A549 (cell line): ENCODE measurements around the gene MCOLN2.

ENCODE experiments used
- CHD2 ChIP-seq: fragments of 150-350 bp; IDR thresholded peaks from 2 replicates; pipeline ENCODE4 v1.6.1; 2014; ENCODE audit warnings: low read length; ENCODE audit not compliant: partially characterized antibody
- ESRRA ChIP-seq: fragments of 150-350 bp; IDR thresholded peaks from 2 replicates; pipeline ENCODE4 v1.6.1; 2014; ENCODE audit warnings: mild to moderate bottlenecking, low read length, borderline replicate concordance
- HOXA7 ChIP-seq: fragments of 250-450 bp; sonication (Bioruptor Pico); IDR thresholded peaks from 2 replicates; pipeline ENCODE4 v1.5.0; 2020; ENCODE audit warnings: mild to moderate bottlenecking, moderate library complexity
- NPAS2 ChIP-seq: fragments of 250-450 bp; sonication (Bioruptor Pico); IDR thresholded peaks from 2 replicates; pipeline ENCODE4 v1.8.0; 2022; ENCODE audit warnings: mild to moderate bottlenecking, moderate library complexity, borderline replicate concordance
- PHF8 ChIP-seq: fragments of 200-600 bp; sonication (generic); IDR thresholded peaks from 2 replicates; pipeline ENCODE4 v1.6.1; 2016; ENCODE audit warnings: low read depth, mild to moderate bottlenecking, antibody characterized with exemption, moderate library complexity, borderline replicate concordance
- POLR2A ChIP-seq: IDR thresholded peaks from 2 replicates; pipeline ENCODE4 v1.6.1; 2012; ENCODE audit warnings: mild to moderate bottlenecking, low read length
- RAD21 ChIP-seq, 2 experiments: fragments of >200 bp in 1 of 2; sonication (Bioruptor Twin) in 1 of 2; formaldehyde crosslinking in 1 of 2; IDR thresholded peaks in 1 of 2; conservative IDR thresholded peaks in 1 of 2; 2 replicates in 1 of 2; 3 replicates in 1 of 2; pipeline ENCODE4 v1.6.1; 2012 to 2018; ENCODE audit warnings: inconsistent platforms in 1 of 2
- SMC3 ChIP-seq: fragments of >200 bp; sonication (Bioruptor Twin); formaldehyde crosslinking; IDR thresholded peaks from 3 replicates; pipeline ENCODE4 v1.6.1; 2018; ENCODE audit warnings: inconsistent platforms
- ZC3H11A ChIP-seq: fragments of 450-650 bp; IDR thresholded peaks from 2 replicates; pipeline ENCODE4 v1.6.1; 2014; ENCODE audit warnings: antibody characterized with exemption, mild to moderate bottlenecking
- TF ChIP-seq, protein P1 (sequence below): fragments of >200 bp; sonication (Bioruptor Twin); formaldehyde crosslinking; IDR thresholded peaks from 3 replicates; pipeline ENCODE4 v1.5.1; 2016
- TF ChIP-seq, protein P2 (sequence below): fragments of 200-600 bp; sonication (generic); IDR thresholded peaks from 2 replicates; pipeline ENCODE4 v1.6.1; 2016; ENCODE audit warnings: antibody characterized with exemption, mild to moderate bottlenecking, moderate library complexity
- TF ChIP-seq, protein P3 (sequence below): IDR thresholded peaks from 2 replicates; pipeline ENCODE4 v1.6.1; 2012

DNA sequence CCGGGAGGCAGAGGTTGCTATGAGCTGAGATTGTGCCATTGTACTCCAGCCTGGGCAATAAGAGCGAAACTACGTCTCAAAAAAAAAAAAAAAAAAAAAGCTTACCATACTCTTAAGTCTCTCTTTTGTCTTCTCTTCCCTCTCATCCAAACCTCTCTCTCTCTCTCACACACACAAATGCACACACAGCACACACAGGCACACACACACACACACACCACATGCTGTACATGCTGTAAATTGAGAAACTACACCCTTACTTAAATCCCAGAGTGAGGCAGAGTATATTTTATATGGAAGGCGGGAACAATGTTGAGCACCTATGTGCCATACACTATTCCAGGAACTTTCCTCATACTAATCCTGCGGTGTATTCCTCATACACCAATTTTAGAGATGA lies 44.9 kb upstream of the MCOLN2 start:
- TF ChIP-seq, protein P1, sequence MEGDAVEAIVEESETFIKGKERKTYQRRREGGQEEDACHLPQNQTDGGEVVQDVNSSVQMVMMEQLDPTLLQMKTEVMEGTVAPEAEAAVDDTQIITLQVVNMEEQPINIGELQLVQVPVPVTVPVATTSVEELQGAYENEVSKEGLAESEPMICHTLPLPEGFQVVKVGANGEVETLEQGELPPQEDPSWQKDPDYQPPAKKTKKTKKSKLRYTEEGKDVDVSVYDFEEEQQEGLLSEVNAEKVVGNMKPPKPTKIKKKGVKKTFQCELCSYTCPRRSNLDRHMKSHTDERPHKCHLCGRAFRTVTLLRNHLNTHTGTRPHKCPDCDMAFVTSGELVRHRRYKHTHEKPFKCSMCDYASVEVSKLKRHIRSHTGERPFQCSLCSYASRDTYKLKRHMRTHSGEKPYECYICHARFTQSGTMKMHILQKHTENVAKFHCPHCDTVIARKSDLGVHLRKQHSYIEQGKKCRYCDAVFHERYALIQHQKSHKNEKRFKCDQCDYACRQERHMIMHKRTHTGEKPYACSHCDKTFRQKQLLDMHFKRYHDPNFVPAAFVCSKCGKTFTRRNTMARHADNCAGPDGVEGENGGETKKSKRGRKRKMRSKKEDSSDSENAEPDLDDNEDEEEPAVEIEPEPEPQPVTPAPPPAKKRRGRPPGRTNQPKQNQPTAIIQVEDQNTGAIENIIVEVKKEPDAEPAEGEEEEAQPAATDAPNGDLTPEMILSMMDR: no peak
- no peak for TF ChIP-seq NPAS2 (CRISPR knock-in tag)
- TF ChIP-seq ZC3H11A: no peak
- no peak for TF ChIP-seq SMC3
- TF ChIP-seq PHF8: no peak
- no peak for TF ChIP-seq POLR2A
- TF ChIP-seq, protein P2, sequence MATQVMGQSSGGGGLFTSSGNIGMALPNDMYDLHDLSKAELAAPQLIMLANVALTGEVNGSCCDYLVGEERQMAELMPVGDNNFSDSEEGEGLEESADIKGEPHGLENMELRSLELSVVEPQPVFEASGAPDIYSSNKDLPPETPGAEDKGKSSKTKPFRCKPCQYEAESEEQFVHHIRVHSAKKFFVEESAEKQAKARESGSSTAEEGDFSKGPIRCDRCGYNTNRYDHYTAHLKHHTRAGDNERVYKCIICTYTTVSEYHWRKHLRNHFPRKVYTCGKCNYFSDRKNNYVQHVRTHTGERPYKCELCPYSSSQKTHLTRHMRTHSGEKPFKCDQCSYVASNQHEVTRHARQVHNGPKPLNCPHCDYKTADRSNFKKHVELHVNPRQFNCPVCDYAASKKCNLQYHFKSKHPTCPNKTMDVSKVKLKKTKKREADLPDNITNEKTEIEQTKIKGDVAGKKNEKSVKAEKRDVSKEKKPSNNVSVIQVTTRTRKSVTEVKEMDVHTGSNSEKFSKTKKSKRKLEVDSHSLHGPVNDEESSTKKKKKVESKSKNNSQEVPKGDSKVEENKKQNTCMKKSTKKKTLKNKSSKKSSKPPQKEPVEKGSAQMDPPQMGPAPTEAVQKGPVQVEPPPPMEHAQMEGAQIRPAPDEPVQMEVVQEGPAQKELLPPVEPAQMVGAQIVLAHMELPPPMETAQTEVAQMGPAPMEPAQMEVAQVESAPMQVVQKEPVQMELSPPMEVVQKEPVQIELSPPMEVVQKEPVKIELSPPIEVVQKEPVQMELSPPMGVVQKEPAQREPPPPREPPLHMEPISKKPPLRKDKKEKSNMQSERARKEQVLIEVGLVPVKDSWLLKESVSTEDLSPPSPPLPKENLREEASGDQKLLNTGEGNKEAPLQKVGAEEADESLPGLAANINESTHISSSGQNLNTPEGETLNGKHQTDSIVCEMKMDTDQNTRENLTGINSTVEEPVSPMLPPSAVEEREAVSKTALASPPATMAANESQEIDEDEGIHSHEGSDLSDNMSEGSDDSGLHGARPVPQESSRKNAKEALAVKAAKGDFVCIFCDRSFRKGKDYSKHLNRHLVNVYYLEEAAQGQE: no peak
- TF ChIP-seq, protein P3, sequence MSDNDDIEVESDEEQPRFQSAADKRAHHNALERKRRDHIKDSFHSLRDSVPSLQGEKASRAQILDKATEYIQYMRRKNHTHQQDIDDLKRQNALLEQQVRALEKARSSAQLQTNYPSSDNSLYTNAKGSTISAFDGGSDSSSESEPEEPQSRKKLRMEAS: no peak
- TF ChIP-seq HOXA7 (CRISPR knock-in tag): no peak
- TF ChIP-seq RAD21 (conservative IDR thresholded peaks at IDR 0.05 in 1 of 2, IDR thresholded peaks at IDR 0.05 in 1 of 2): no peak
- TF ChIP-seq CHD2: no peak
- no peak for TF ChIP-seq ESRRA
